HAP-1 (cell line): ENCODE results near the gene L3MBTL4.

ENCODE experiments used
- DNase-seq, 2 experiments: peaks; one replicate each; pipeline ENCODE4 v3.0.0-alpha.2; 2016 to 2020; ENCODE audit warnings: low spot score in 2 of 2
- H3K27me3 ChIP-seq: fragments of 250-450 bp; sonication (Bioruptor Pico); 2 replicates; pipeline ENCODE4 v1.5.1; 2020; ENCODE audit warnings: low read depth, mild to moderate bottlenecking, moderate library complexity
- H3K36me3 ChIP-seq: fragments of 250-450 bp; sonication (Bioruptor Pico); replicated peaks from 2 replicates; pipeline ENCODE4 v1.5.1; 2020; ENCODE audit warnings: mild to moderate bottlenecking
- H3K4me1 ChIP-seq: fragments of 250-450 bp; sonication (Bioruptor Pico); 2 replicates; pipeline ENCODE4 v1.5.1; 2020; ENCODE audit warnings: mild to moderate bottlenecking
- H3K4me3 ChIP-seq: fragments of 250-450 bp; sonication (Bioruptor Pico); 2 replicates; pipeline ENCODE4 v1.5.1; 2020; ENCODE audit warnings: mild to moderate bottlenecking, moderate library complexity
- H3K9me3 ChIP-seq: fragments of 250-450 bp; sonication (Bioruptor Pico); 2 replicates; pipeline ENCODE4 v1.5.1; 2020; ENCODE audit warnings: mild to moderate bottlenecking, moderate library complexity
- in situ Hi-C: fragments of 300-500 bp; cut with MboI; formaldehyde crosslinking; loops from 3 replicates; pipeline ENCODE4 v1.14.3; 2020; ENCODE audit warnings: low sequenced_read_pairs, inconsistent platforms, mixed read lengths

The L3MBTL4 gene

GRCh38 chr18:6330786-6331185 is 83.9 kb downstream of the L3MBTL4 start:
- no peak for DNase-seq
- Histone ChIP-seq H3K9me3 (no peaks in the 10 kb centered on the region; the same call in 1 of the 2 replicates), H3K4me3 (no peak overlapping the region), H3K36me3 (no peaks in the 10 kb centered on the region), H3K27me3 (no peaks in the 10 kb centered on the region), H3K4me1 (no peaks in the 10 kb centered on the region)
- in situ Hi-C loops: no loop called here

- no peaks in the 10 kb centered on the region; the same call in 1 of the 2 replicates for H3K9me3 ChIP-seq
- no peaks in the 10 kb centered on the region for H3K36me3 ChIP-seq
- no peaks in the 10 kb centered on the region for H3K4me1 ChIP-seq
- H3K27me3 ChIP-seq: no peaks in the 10 kb centered on the region
- in situ Hi-C loops: no loop called here
- no peak overlapping the region for H3K4me3 ChIP-seq
- no peak for DNase-seq
Observed at GRCh38 chr18:6328621-6329010, 86.1 kb downstream of the L3MBTL4 start.

GRCh38 chr18:6327895-6328620 is 86.7 kb downstream of the L3MBTL4 start:
- DNase-seq: no peak
- H3K36me3 ChIP-seq: no peaks in the 10 kb centered on the region
- H3K4me1 ChIP-seq: no peaks in the 10 kb centered on the region
- no peaks in the 10 kb centered on the region for H3K27me3 ChIP-seq
- no peak overlapping the region for H3K4me3 ChIP-seq
- in situ Hi-C loops: no loop called here
- no peaks in the 10 kb centered on the region; the same call in 1 of the 2 replicates for H3K9me3 ChIP-seq

GRCh38 chr18:6327485-6327884 is 87.2 kb downstream of the L3MBTL4 start:
- no peak for DNase-seq
- Histone ChIP-seq H3K27me3 (no peaks in the 10 kb centered on the region), H3K36me3 (no peaks in the 10 kb centered on the region), H3K9me3 (no peaks in the 10 kb centered on the region; the same call in 1 of the 2 replicates), H3K4me3 (no peak overlapping the region), H3K4me1 (no peaks in the 10 kb centered on the region)
- in situ Hi-C loops: no loop called here

- in situ Hi-C loops: no loop called here
- Histone ChIP-seq H3K36me3 (no peaks in the 10 kb centered on the region), H3K9me3 (no peaks in the 10 kb centered on the region; the same call in 1 of the 2 replicates), H3K4me3 (no peak overlapping the region), H3K27me3 (no peaks in the 10 kb centered on the region), H3K4me1 (no peaks in the 10 kb centered on the region)
- DNase-seq: no peak
Observed at GRCh38 chr18:6326566-6326965, 88.1 kb downstream of the L3MBTL4 start.

- Histone ChIP-seq H3K27me3 (no peaks in the 10 kb centered on the region), H3K4me3 (no peak overlapping the region), H3K4me1 (no peaks in the 10 kb centered on the region), H3K36me3 (no peaks in the 10 kb centered on the region), H3K9me3 (peaks cover 3% of the 10 kb centered on the region)
- in situ Hi-C loops: no loop called here
- DNase-seq: no peak
Observed at GRCh38 chr18:6323319-6323889, 91.3 kb downstream of the L3MBTL4 start.

GRCh38 chr18:6315517-6316331 is 99.0 kb downstream of the L3MBTL4 start:
- Histone ChIP-seq H3K27me3 (no peaks in the 10 kb centered on the region), H3K4me3 (no peak overlapping the region), H3K36me3 (no peaks in the 10 kb centered on the region), H3K4me1 (no peaks in the 10 kb centered on the region), H3K9me3 (no peaks in the 10 kb centered on the region; the same call in 1 of the 2 replicates)
- in situ Hi-C loops: no loop called here
- DNase-seq: no peak

- no peak for DNase-seq
- Histone ChIP-seq H3K27me3 (no peaks in the 10 kb centered on the region), H3K4me1 (no peaks in the 10 kb centered on the region), H3K4me3 (no peak overlapping the region), H3K9me3 (no peaks in the 10 kb centered on the region), H3K36me3 (no peaks in the 10 kb centered on the region)
- in situ Hi-C loops: no loop called here
Observed at GRCh38 chr18:6313415-6313814, 101.3 kb downstream of the L3MBTL4 start.

- no peaks in the 10 kb centered on the region for H3K36me3 ChIP-seq
Observed at GRCh38 chr18:6311456-6312215, 103.1 kb downstream of the L3MBTL4 start.

GRCh38 chr18:6310714-6311113 is 104.0 kb downstream of the L3MBTL4 start:
- in situ Hi-C loops: no loop called here
- Histone ChIP-seq H3K4me3 (no peak overlapping the region), H3K9me3 (no peaks in the 10 kb centered on the region), H3K36me3 (no peaks in the 10 kb centered on the region), H3K27me3 (no peaks in the 10 kb centered on the region), H3K4me1 (no peaks in the 10 kb centered on the region)
- no peak for DNase-seq

More at GRCh38 chr18:6311456-6312215, 103.1 kb downstream of the L3MBTL4 start:
- H3K4me1 ChIP-seq: no peaks in the 10 kb centered on the region
- H3K4me3 ChIP-seq: no peak overlapping the region
- no peaks in the 10 kb centered on the region for H3K9me3 ChIP-seq
- in situ Hi-C loops: no loop called here
- no peak for DNase-seq
- no peaks in the 10 kb centered on the region for H3K27me3 ChIP-seq

GRCh38 chr18:6297875-6298274 is 116.8 kb downstream of the L3MBTL4 start:
- no peak overlapping the region for H3K4me3 ChIP-seq
- no peak for DNase-seq
- H3K9me3 ChIP-seq: no peaks in the 10 kb centered on the region; the same call in 1 of the 2 replicates
- H3K36me3 ChIP-seq: no peaks in the 10 kb centered on the region
- H3K27me3 ChIP-seq: no peaks in the 10 kb centered on the region
- no peaks in the 10 kb centered on the region for H3K4me1 ChIP-seq
- in situ Hi-C loops: no loop called here

- no peaks in the 10 kb centered on the region for H3K27me3 ChIP-seq
- H3K4me3 ChIP-seq: no peak overlapping the region
- no peak for DNase-seq
- in situ Hi-C loops: no loop called here
- no peaks in the 10 kb centered on the region for H3K36me3 ChIP-seq
- no peaks in the 10 kb centered on the region for H3K4me1 ChIP-seq
- H3K9me3 ChIP-seq: peaks cover 3% of the 10 kb centered on the region; the same call in 1 of the 2 replicates
Observed at GRCh38 chr18:6294148-6294784, 120.4 kb downstream of the L3MBTL4 start.

GRCh38 chr18:6289843-6290242 is 124.9 kb downstream of the L3MBTL4 start:
- no peak overlapping the region for H3K4me3 ChIP-seq
- H3K27me3 ChIP-seq: no peaks in the 10 kb centered on the region
- H3K36me3 ChIP-seq: no peaks in the 10 kb centered on the region
- in situ Hi-C loops: no loop called here
- H3K4me1 ChIP-seq: no peaks in the 10 kb centered on the region
- no peak for DNase-seq
- H3K9me3 ChIP-seq: 0 out of 2 replicates have a peak, but pooled peaks cover 3% of the 10 kb centered on the region
